HEK293 (cell line): ENCODE measurements around the gene DGKD.

Source experiments
- CTCF ChIA-PET: fragments of 350-600 bp; formaldehyde crosslinking; extraction: SDS; loops from one replicate; lab custom pipeline; 2021; ENCODE audit warnings: antibody characterized with exemption; lab: Yijun Ruan, JAX
- POLR2A ChIA-PET: fragments of 300-600 bp; formaldehyde crosslinking; extraction: SDS; loops from one replicate; lab custom pipeline; 2020; ENCODE audit warnings: antibody characterized with exemption, inconsistent platforms; lab: Yijun Ruan, JAX
- H3K27ac ChIP-seq: fragments of 200-500 bp; sonication (Bioruptor generic); 2 replicates; pipeline ENCODE4 v1.5.1; 2014; ENCODE audit warnings: low read depth, low read length, control low read depth, inconsistent platforms; ENCODE audit errors: extremely low read depth
- H3K36me3 ChIP-seq, 2 experiments: fragments of 200-500 bp in 1 of 2; sonication (Bioruptor generic) in 1 of 2; 1 replicate in 1 of 2; 2 replicates in 1 of 2; pipeline ENCODE4 v1.5.1; 2014 to 2017; ENCODE audit warnings: inconsistent platforms in 2 of 2, low read length in 2 of 2; ENCODE audit not compliant: control insufficient read depth in 2 of 2, insufficient read depth in 1 of 2
- H3K4me1 ChIP-seq: fragments of 200-500 bp; sonication (Bioruptor generic); 2 replicates; pipeline ENCODE4 v1.5.1; 2014; ENCODE audit warnings: mild to moderate bottlenecking, low read length, inconsistent platforms; ENCODE audit not compliant: control insufficient read depth, insufficient read depth
- H3K4me3 ChIP-seq: 2 replicates; pipeline ENCODE4 v1.5.1; 2011; ENCODE audit warnings: low read depth, mild to moderate bottlenecking, control low read depth, low read length, moderate library complexity
- H3K9me3 ChIP-seq: fragments of 200-500 bp; sonication (Bioruptor generic); 2 replicates; pipeline ENCODE4 v1.5.1; 2014; ENCODE audit warnings: low read depth, low read length, inconsistent platforms; ENCODE audit not compliant: control insufficient read depth, insufficient read depth
- GLIS2 ChIP-seq: fragments of 450-650 bp; formaldehyde crosslinking; IDR thresholded peaks from 2 replicates; pipeline ENCODE4 v1.5.1; 2016; ENCODE audit warnings: missing biosample characterization, missing genetic modification characterization
- KLF1 ChIP-seq: fragments of 450-650 bp; formaldehyde crosslinking; IDR thresholded peaks from 2 replicates; pipeline ENCODE4 v1.5.1; 2016; ENCODE audit warnings: missing biosample characterization, missing genetic modification characterization
- KLF7 ChIP-seq: fragments of 450-650 bp; formaldehyde crosslinking; IDR thresholded peaks from 2 replicates; pipeline ENCODE4 v1.5.1; 2016; ENCODE audit warnings: missing biosample characterization, missing genetic modification characterization, borderline replicate concordance
- MYNN ChIP-seq: fragments of 450-650 bp; formaldehyde crosslinking; IDR thresholded peaks from 2 replicates; pipeline ENCODE4 v1.5.1; 2016; ENCODE audit warnings: missing biosample characterization, missing genetic modification characterization, borderline replicate concordance
- MZF1 ChIP-seq: fragments of 450-650 bp; formaldehyde crosslinking; IDR thresholded peaks from 2 replicates; pipeline ENCODE4 v1.5.1; 2017; ENCODE audit warnings: missing biosample characterization, missing genetic modification characterization, borderline replicate concordance
- PRDM2 ChIP-seq: fragments of 450-650 bp; formaldehyde crosslinking; IDR thresholded peaks from 2 replicates; pipeline ENCODE4 v1.5.1; 2016; ENCODE audit warnings: missing biosample characterization, missing genetic modification characterization, borderline replicate concordance
- SCRT1 ChIP-seq: fragments of 450-650 bp; formaldehyde crosslinking; IDR thresholded peaks from 2 replicates; pipeline ENCODE4 v1.5.1; 2016; ENCODE audit warnings: missing biosample characterization, missing genetic modification characterization, borderline replicate concordance
- SP7 ChIP-seq: fragments of 450-650 bp; formaldehyde crosslinking; IDR thresholded peaks from 2 replicates; pipeline ENCODE4 v1.5.1; 2016; ENCODE audit warnings: missing biosample characterization, missing genetic modification characterization
- TCF7L2 ChIP-seq: IDR thresholded peaks from 2 replicates; pipeline ENCODE4 v1.6.1; 2011; ENCODE audit warnings: low read depth, mild to moderate bottlenecking, inconsistent platforms, low read length, moderate library complexity, borderline replicate concordance
- ZBTB17 ChIP-seq: fragments of 450-650 bp; formaldehyde crosslinking; IDR thresholded peaks from 2 replicates; pipeline ENCODE4 v1.5.1; 2016; ENCODE audit warnings: missing biosample characterization, missing genetic modification characterization
- ZBTB26 ChIP-seq: fragments of 450-650 bp; formaldehyde crosslinking; optimal IDR thresholded peaks from 2 replicates; pipeline ENCODE3; 2016; ENCODE audit warnings: missing biosample characterization, mild to moderate bottlenecking, missing genetic modification characterization
- ZBTB8A ChIP-seq: fragments of 450-650 bp; formaldehyde crosslinking; IDR thresholded peaks from 2 replicates; pipeline ENCODE4 v1.5.1; 2016; ENCODE audit warnings: missing biosample characterization, missing genetic modification characterization
- ZFHX2 ChIP-seq: fragments of 450-650 bp; formaldehyde crosslinking; conservative IDR thresholded peaks from 2 replicates; pipeline ENCODE4 v1.5.1; 2016; ENCODE audit warnings: missing biosample characterization, missing genetic modification characterization
- ZNF138 ChIP-seq: fragments of 450-650 bp; formaldehyde crosslinking; IDR thresholded peaks from 2 replicates; pipeline ENCODE4 v1.5.1; 2016; ENCODE audit warnings: missing biosample characterization, missing genetic modification characterization, borderline replicate concordance
- ZNF184 ChIP-seq: fragments of 450-650 bp; IDR thresholded peaks from 2 replicates; pipeline ENCODE4 v1.5.1; 2018; ENCODE audit warnings: missing biosample characterization, mild to moderate bottlenecking, missing genetic modification characterization
- ZNF335 ChIP-seq: fragments of 450-650 bp; formaldehyde crosslinking; conservative IDR thresholded peaks from 2 replicates; pipeline ENCODE4 v1.5.1; 2016; ENCODE audit warnings: missing biosample characterization, missing genetic modification characterization
- ZNF366 ChIP-seq: fragments of 450-650 bp; formaldehyde crosslinking; conservative IDR thresholded peaks from 2 replicates; pipeline ENCODE4 v1.5.1; 2016; ENCODE audit warnings: missing biosample characterization, missing genetic modification characterization
- ZNF510 ChIP-seq: fragments of 450-650 bp; formaldehyde crosslinking; IDR thresholded peaks from 2 replicates; pipeline ENCODE4 v1.5.1; 2018; ENCODE audit warnings: mild to moderate bottlenecking, missing genetic modification characterization, missing biosample characterization; ENCODE audit not compliant: insufficient replicate concordance
- ZNF561 ChIP-seq: fragments of 450-650 bp; IDR thresholded peaks from 2 replicates; pipeline ENCODE4 v1.5.1; 2018; ENCODE audit warnings: missing biosample characterization, missing genetic modification characterization, borderline replicate concordance
- ZNF600 ChIP-seq: fragments of 450-650 bp; formaldehyde crosslinking; IDR thresholded peaks from 2 replicates; pipeline ENCODE4 v1.5.1; 2016; ENCODE audit warnings: missing biosample characterization, missing genetic modification characterization
- TF ChIP-seq, protein P1 (sequence below): fragments of 450-650 bp; formaldehyde crosslinking; IDR thresholded peaks from 2 replicates; pipeline ENCODE4 v1.5.1; 2016; ENCODE audit warnings: missing biosample characterization, missing genetic modification characterization
- TF ChIP-seq, protein P2 (sequence below): fragments of 450-650 bp; formaldehyde crosslinking; IDR thresholded peaks from 2 replicates; pipeline ENCODE4 v1.5.1; 2016; ENCODE audit warnings: missing biosample characterization, missing genetic modification characterization
- TF ChIP-seq, protein P3 (sequence below): fragments of 450-650 bp; formaldehyde crosslinking; IDR thresholded peaks from 2 replicates; pipeline ENCODE4 v1.5.1; 2016; ENCODE audit warnings: missing biosample characterization, missing genetic modification characterization

Gene DGKD

DNA sequence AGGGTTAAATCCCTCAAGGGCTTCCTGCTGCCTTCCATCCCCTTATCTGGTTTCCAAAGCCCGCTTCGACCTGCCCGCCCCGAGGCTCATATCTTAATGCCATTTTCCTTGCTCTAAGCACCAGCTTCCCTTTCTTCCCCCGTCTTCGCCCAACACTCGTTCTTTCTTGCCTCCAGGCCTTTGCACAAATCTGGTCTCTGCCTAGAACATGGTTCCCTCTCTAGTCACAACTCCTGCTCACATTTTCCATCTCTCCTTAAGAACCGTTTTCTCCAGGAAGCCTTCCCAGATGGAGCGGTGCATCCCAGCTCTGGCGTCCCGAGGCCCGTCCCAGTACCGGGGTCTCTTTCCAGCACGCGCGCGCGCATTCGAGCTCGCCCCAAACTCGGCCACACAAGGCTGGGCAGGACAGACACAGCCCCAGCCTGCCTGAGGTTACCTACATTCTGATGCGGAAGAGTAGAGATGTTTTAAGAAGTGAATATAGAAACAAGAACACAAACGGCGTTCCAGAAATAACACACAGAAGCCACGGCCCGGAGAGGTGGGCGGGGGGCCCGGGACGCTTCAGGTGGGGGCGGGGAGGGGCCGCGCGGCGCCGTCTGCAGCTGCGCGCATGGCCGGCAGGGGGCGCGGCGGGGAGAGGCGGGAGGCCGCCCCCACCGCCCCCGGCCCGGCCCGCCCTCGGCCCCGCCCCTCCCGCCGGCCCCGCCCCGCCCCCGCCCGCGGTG is at the start of gene DGKD:
Gene DGKD, plus strand, starts transcription at position 726 of the 731 bp plus-strand sequence. CDS start 25 bp downstream, outside the sequence.
- Histone ChIP-seq H3K9me3 (no peaks in the 10 kb centered on the region), H3K4me1 (peaks cover 13% of the 10 kb centered on the region; the same call in 1 of the 2 replicates), H3K36me3 (peaks cover 0 to 8% of the 10 kb centered on the region in 2 experiments; a peak in 1 of 3 replicates), H3K27ac (peak within 1 kb of the TSS; percentile 69), H3K4me3 (peak within 1 kb of the TSS; percentile 80)
- ChIA-PET POLR2A (no interaction called here), CTCF (interaction anchor here (0.6 to 1.7 kb wide), 15 partner anchors 10 to 634 kb away, joined by 3 to 10 read pairs (median 3); no protein-coding TSS in a partner anchor)
- TF ChIP-seq TCF7L2 (peak; percentile 72; the same call in 1 of the 2 replicates), GLIS2 (tag by site-specific recombination) (no peak), KLF7 (peak; percentile 55; the same call in 1 of the 2 replicates), ZNF600 (tag by site-specific recombination) (0 out of 2 replicates have a peak, but pooled peaks have one; percentile 45), ZNF335 (peak; percentile 83), MZF1 (no peak), KLF1 (tag by site-specific recombination) (peak; percentile 56), ZFHX2 (tag by site-specific recombination) (0 out of 2 replicates have a peak, but pooled peaks have one; percentile 18), ZBTB26 (tag by site-specific recombination) (peak; percentile 71), SP7 (tag by site-specific recombination) (0 out of 2 replicates have a peak, but pooled peaks have one; percentile 32), ZNF366 (tag by site-specific recombination) (0 out of 2 replicates have a peak, but pooled peaks have one; percentile 16), ZBTB17 (tag by site-specific recombination) (peak; percentile 71; the same call in 1 of the 2 replicates)
- TF ChIP-seq, protein P1, sequence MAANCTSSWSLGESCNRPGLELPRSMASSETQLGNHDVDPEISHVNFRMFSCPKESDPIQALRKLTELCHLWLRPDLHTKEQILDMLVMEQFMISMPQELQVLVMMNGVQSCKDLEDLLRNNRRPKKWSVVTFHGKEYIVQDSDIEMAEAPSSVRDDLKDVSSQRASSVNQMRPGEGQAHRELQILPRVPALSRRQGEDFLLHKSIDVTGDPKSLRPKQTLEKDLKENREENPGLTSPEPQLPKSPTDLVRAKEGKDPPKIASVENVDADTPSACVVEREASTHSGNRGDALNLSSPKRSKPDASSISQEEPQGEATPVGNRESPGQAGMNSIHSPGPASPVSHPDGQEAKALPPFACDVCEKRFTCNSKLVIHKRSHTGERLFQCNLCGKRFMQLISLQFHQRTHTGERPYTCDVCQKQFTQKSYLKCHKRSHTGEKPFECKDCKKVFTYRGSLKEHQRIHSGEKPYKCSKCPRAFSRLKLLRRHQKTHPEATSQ (tag by site-specific recombination): no peak
- TF ChIP-seq, protein P2, sequence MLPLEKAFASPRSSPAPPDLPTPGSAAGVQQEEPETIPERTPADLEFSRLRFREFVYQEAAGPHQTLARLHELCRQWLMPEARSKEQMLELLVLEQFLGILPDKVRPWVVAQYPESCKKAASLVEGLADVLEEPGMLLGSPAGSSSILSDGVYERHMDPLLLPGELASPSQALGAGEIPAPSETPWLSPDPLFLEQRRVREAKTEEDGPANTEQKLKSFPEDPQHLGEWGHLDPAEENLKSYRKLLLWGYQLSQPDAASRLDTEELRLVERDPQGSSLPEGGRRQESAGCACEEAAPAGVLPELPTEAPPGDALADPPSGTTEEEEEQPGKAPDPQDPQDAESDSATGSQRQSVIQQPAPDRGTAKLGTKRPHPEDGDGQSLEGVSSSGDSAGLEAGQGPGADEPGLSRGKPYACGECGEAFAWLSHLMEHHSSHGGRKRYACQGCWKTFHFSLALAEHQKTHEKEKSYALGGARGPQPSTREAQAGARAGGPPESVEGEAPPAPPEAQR (tag by site-specific recombination): no peak

GRCh38 chr2:233307565-233307964 is 46.7 kb upstream of the DGKD start, which contains the start of gene SAG:
Gene SAG, plus strand, starts transcription at chr2:233307816. Its CDS starts 1,374 bp downstream, at chr2:233309190.
- no peak within 1 kb of the TSS for H3K27ac ChIP-seq
- no peaks in the 10 kb centered on the region for H3K36me3 ChIP-seq
- no peaks in the 10 kb centered on the region for H3K4me1 ChIP-seq
- no peak within 1 kb of the TSS for H3K4me3 ChIP-seq
- ChIA-PET CTCF (interaction anchor here (1.7 kb wide), 1 partner anchor 136 kb away, joined by 9 read pairs; no protein-coding TSS in a partner anchor), POLR2A (no interaction called here)
- H3K9me3 ChIP-seq: no peaks in the 10 kb centered on the region
- TF ChIP-seq PRDM2 (no peak), ZBTB8A (tag by site-specific recombination) (no peak), MYNN (tag by site-specific recombination) (no peak), ZNF510 (tag by site-specific recombination) (no peak), ZFHX2 (tag by site-specific recombination) (no peak), ZNF184 (no peak), SCRT1 (tag by site-specific recombination) (no peak), ZNF561 (tag by site-specific recombination) (no peak), ZBTB17 (tag by site-specific recombination) (no peak), ZNF138 (tag by site-specific recombination) (no peak), ZNF600 (tag by site-specific recombination) (no peak)
- TF ChIP-seq, protein P3, sequence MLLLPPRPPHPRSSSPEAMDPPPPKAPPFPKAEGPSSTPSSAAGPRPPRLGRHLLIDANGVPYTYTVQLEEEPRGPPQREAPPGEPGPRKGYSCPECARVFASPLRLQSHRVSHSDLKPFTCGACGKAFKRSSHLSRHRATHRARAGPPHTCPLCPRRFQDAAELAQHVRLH (tag by site-specific recombination): no peak
